Fibroblast of lung (primary cell): ENCODE results near the gene CEP128.

Experiments
- CTCF ChIP-seq, 2 donors: IDR thresholded peaks in 1 of 2; conservative IDR thresholded peaks in 1 of 2; 1 replicate in 1 of 2; 2 replicates in 1 of 2; pipeline ENCODE4 v1.5.1; 2011 to 2012; ENCODE audit warnings: low read length in 2 of 2, control low read depth in 1 of 2, inconsistent platforms in 1 of 2, low read depth in 1 of 2, mild to moderate bottlenecking in 1 of 2
- EZH2 ChIP-seq: IDR thresholded peaks from 2 replicates; pipeline ENCODE4 v1.5.1; 2012; ENCODE audit warnings: low read length, control low read depth, mild to moderate bottlenecking; ENCODE audit errors: missing control alignments

GRCh38 chr14:80455031-80455430 lies 486.5 kb downstream of the CEP128 start:
- TF ChIP-seq CTCF (conservative IDR thresholded peaks at IDR 0.05 in 1 of 2, IDR thresholded peaks at IDR 0.05 in 1 of 2; ENCODE audit: low read depth in 1 of 2, low read length in 2 of 2) (no peak), EZH2 (no peak)
